KMS-11 (cell line): ENCODE data around the gene SPNS3.

Experiments used
- H2AFZ ChIP-seq: fragments of 200-600 bp; sonication (generic); 2 replicates; pipeline ENCODE4 v1.6.1; 2016; ENCODE audit warnings: antibody characterized with exemption, mixed run types, low read depth
- H3K27ac ChIP-seq: fragments of 200-600 bp; sonication (generic); 2 replicates; pipeline ENCODE4 v1.6.1; 2016; ENCODE audit warnings: mild to moderate bottlenecking, mixed run types
- H3K27me3 ChIP-seq: fragments of 200-600 bp; sonication (generic); 2 replicates; pipeline ENCODE4 v1.6.1; 2017; ENCODE audit warnings: mild to moderate bottlenecking, low read depth, mixed run types, moderate library complexity; ENCODE audit not compliant: insufficient read depth
- H3K36me3 ChIP-seq: fragments of 200-600 bp; sonication (generic); 2 replicates; pipeline ENCODE4 v1.6.1; 2017; ENCODE audit warnings: mild to moderate bottlenecking, mixed run types; ENCODE audit not compliant: insufficient read depth
- H3K4me1 ChIP-seq: fragments of 200-600 bp; sonication (generic); 2 replicates; pipeline ENCODE4 v1.6.1; 2016; ENCODE audit warnings: mild to moderate bottlenecking, low read depth, mixed run types; ENCODE audit not compliant: poor library complexity, severe bottlenecking
- H3K4me2 ChIP-seq: fragments of 200-600 bp; sonication (generic); 2 replicates; pipeline ENCODE4 v1.7.0; 2016; ENCODE audit warnings: mild to moderate bottlenecking, mixed run types
- H3K4me3 ChIP-seq: fragments of 200-600 bp; sonication (generic); IDR thresholded peaks from 2 replicates; pipeline ENCODE4 v1.6.1; 2017; ENCODE audit warnings: low read depth, low read length, mixed read lengths; ENCODE audit not compliant: insufficient read depth
- H3K79me2 ChIP-seq: fragments of 200-600 bp; sonication (generic); 2 replicates; pipeline ENCODE4 v1.6.1; 2016; ENCODE audit warnings: low read depth, mixed run types; ENCODE audit not compliant: insufficient read depth
- H3K9ac ChIP-seq: fragments of 200-600 bp; sonication (generic); 2 replicates; pipeline ENCODE4 v1.6.1; 2016; ENCODE audit warnings: mild to moderate bottlenecking, mixed run types
- H4K20me1 ChIP-seq: fragments of 200-600 bp; sonication (generic); 2 replicates; pipeline ENCODE4 v1.6.1; 2016; ENCODE audit warnings: mild to moderate bottlenecking, mixed run types; ENCODE audit not compliant: insufficient read depth
- CTCF ChIP-seq: fragments of 200-600 bp; sonication (generic); conservative IDR thresholded peaks from 2 replicates; pipeline ENCODE4 v1.6.1; 2017; ENCODE audit warnings: low read depth, mild to moderate bottlenecking, antibody characterized with exemption, low read length, moderate library complexity, mixed read lengths

SPNS3 gene

GRCh38 chr17:4499431-4500190 is 65.9 kb downstream of the SPNS3 start:
- no peaks in the 10 kb centered on the region for H3K4me1 ChIP-seq
- H2AFZ ChIP-seq: no peak overlapping the region
- no peaks in the 10 kb centered on the region for H4K20me1 ChIP-seq
- no peak overlapping the region for H3K9ac ChIP-seq
- H3K79me2 ChIP-seq: no peaks in the 10 kb centered on the region
- no peak overlapping the region for H3K27ac ChIP-seq
- H3K4me2 ChIP-seq: no peak overlapping the region
- TF ChIP-seq CTCF: no peak
- no peak overlapping the region for H3K4me3 ChIP-seq
- peaks cover 46% of the 10 kb centered on the region for H3K27me3 ChIP-seq
- H3K36me3 ChIP-seq: no peaks in the 10 kb centered on the region

DNA sequence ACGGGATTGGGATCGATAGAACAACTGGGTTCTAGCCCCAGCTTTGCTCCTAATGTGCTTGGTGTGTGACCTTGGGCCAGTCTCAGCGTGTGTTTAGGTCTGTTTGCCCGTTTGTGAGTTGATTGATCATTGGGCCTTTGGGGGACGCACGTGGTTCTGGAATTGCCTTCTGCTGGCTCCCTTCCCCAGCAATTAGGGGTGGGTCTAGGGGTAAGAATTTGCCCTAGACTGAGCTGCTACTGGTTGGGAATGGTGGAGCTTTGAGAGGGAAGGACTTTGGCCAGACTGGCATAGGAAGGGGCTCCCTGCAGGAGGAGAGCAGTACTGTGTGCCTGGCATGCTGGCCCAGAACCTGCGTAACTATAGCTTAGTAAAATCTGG is 66.4 kb downstream of the SPNS3 start:
- Histone ChIP-seq H2AFZ (no peak overlapping the region), H3K36me3 (no peaks in the 10 kb centered on the region), H3K27me3 (peaks cover 46% of the 10 kb centered on the region), H4K20me1 (no peaks in the 10 kb centered on the region), H3K9ac (no peak overlapping the region), H3K27ac (no peak overlapping the region), H3K79me2 (no peaks in the 10 kb centered on the region), H3K4me2 (no peak overlapping the region), H3K4me1 (no peaks in the 10 kb centered on the region), H3K4me3 (no peak overlapping the region)
- TF ChIP-seq CTCF: no peak

- TF ChIP-seq CTCF: no peak
- no peak overlapping the region for H3K27ac ChIP-seq
- H2AFZ ChIP-seq: no peak overlapping the region
- H3K36me3 ChIP-seq: no peaks in the 10 kb centered on the region
- no peaks in the 10 kb centered on the region for H4K20me1 ChIP-seq
- H3K4me1 ChIP-seq: no peaks in the 10 kb centered on the region
- no peaks in the 10 kb centered on the region for H3K79me2 ChIP-seq
- H3K4me2 ChIP-seq: no peak overlapping the region
- peaks cover 41% of the 10 kb centered on the region for H3K27me3 ChIP-seq
- no peak overlapping the region for H3K9ac ChIP-seq
- H3K4me3 ChIP-seq: no peak overlapping the region
Measured at GRCh38 chr17:4501295-4501949, 67.7 kb downstream of the SPNS3 start.

GRCh38 chr17:4502466-4503154 is 68.9 kb downstream of the SPNS3 start:
- Histone ChIP-seq H3K36me3 (no peaks in the 10 kb centered on the region), H3K27ac (no peak overlapping the region), H3K79me2 (no peaks in the 10 kb centered on the region), H4K20me1 (no peaks in the 10 kb centered on the region), H3K4me2 (no peak overlapping the region), H3K4me3 (no peak overlapping the region), H3K9ac (no peak overlapping the region), H2AFZ (no peak overlapping the region), H3K27me3 (peaks cover 37% of the 10 kb centered on the region), H3K4me1 (no peaks in the 10 kb centered on the region)
- no peak for TF ChIP-seq CTCF
